ENCODE results near the gene ELMOD3.
"Not testable (repeated sequence)": the region's sequence is repeated elsewhere in the genome, so short reads cannot be mapped to it uniquely, and the experiment has no call there.

Gene ELMOD3

DNA sequence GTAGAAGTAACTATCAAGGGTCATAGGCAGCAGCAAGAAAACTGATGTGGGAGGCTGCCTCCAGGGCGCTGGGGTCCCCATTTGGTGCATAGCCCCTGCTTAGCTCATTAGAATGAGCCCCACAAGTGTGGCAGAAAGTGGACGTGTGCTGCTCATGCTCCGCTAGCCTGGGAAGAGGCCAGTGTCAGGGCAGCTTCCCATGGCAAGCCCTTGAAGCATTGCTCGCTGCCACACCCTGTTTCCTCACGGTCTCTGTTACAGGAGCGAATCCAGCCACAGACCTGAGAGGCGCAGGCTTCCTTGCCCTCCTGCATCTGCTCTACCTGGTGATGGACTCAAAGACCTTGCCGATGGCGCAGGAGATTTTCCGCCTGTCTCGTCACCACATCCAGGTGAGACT is 22.5 kb downstream of the ELMOD3 start:
- DNase-seq: no peak

DNA sequence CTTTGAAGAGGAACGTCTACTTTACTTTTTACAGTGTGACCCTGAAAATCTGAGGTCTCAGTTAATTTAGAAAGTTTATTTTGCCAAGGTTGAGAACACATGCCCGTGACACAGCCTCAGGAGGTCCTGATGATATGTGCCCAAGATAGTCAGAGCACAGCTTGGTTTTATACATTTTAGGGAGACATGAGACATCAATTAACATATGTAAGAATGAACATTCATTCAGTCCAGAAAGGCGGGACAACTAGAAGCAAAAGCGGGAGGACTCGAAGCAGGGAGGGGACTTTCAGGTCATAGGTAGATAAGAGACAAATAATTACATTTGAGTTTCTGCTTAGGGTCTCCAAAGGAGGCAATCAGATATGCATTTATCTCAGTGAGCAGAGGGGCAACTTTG is 23.7 kb downstream of the ELMOD3 start:
- DNase-seq: no peak

DNA sequence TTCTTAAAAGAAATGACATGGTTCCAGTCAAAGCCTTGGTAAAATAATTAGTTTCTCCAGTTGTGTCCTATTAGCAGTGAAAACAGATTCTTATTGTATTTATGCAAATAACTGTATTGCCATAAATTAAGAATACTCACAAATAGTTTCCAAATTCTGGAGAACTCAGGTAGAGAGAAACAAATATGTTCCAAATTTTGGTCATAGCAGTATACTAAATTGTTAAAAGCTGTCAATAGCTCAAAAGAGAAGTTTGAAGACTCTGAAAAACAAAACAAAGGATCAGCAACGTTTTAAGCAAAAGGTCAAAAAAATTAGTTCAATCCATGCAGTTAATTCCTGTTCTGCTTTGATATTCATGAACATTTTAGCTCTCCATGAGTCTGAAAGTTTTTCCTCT is 25.5 kb downstream of the ELMOD3 start:
- no peak for DNase-seq

DNA sequence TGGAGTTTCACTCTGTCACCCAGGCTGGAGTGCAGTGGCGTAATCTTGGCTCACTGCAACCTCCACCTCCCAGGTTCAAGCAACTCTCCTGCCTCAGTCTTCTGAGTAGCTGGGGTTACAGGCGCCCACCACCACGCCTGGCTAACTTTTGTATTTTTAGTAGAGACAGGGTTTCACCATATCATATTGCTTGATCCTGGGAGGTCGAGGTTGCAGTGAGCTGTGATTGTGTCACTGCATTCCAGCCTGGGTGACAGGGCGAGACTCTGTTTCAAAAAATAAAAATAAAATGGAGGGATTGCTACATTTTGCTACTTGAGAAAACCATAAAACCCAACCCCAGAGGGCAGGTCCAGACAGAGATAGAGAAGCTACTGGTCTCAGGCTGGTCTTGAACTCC is 28.6 kb downstream of the ELMOD3 start:
- DNase-seq: not testable (repeated sequence)

DNA sequence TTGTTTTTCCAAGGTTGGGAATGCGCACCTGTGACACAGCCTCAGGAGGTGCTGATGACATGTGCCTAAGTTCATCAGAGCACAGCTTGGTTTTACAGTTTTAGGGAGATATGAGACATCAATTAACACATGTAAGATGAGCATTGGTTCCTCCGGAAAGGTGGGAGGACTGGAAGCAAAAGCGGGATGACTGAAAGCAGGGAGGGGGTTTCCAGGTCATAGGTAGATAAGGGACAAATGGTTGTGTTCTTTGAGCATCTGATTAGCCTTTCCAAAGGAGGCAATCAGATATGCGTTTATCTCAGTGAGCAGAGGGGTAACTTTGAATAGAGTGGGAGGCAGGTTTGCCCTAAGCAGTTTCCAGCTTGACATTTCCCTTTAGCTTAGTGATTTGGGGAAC is 29.3 kb downstream of the ELMOD3 start:
- no peak for DNase-seq

DNA sequence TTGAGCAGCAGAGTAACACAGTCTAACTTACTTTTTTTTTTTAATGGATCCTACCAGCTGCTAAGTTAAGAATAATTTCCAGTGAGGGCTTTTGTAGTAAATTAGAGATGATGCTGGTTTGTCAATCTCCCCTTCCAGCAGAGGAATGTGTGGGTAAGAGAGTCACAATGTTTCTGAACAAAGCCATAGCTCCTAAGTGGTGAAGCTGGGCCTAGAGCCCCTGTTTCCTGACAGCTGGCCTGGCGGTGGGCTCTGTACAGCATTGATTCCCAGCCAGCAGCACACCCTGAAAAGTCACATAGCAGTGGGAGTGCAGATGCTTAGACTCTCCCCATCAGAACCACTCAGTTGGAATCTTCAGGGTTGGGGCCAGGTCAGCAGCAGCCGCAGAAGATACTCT is 31.2 kb downstream of the ELMOD3 start:
- DNase-seq: peak; percentile 12

DNA sequence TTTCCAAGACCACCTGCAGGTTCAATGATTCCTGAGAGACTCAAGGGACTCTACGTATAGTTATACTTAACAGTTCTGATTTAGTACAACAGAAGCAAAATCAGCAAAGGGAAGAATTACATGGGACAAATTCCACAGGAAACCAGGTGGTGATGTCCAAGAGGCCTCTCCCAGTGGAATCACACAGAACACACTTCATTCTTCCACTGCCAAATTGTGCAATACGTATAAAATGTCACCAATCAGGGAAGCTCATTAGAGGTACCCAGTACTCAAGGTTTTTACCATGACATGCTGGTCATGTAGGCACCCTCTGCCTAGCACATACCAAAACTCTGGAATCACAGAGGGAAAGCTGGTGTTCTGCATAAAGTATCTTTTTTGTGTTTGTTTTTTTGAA is 33.2 kb downstream of the ELMOD3 start:
- DNase-seq: no peak

DNA sequence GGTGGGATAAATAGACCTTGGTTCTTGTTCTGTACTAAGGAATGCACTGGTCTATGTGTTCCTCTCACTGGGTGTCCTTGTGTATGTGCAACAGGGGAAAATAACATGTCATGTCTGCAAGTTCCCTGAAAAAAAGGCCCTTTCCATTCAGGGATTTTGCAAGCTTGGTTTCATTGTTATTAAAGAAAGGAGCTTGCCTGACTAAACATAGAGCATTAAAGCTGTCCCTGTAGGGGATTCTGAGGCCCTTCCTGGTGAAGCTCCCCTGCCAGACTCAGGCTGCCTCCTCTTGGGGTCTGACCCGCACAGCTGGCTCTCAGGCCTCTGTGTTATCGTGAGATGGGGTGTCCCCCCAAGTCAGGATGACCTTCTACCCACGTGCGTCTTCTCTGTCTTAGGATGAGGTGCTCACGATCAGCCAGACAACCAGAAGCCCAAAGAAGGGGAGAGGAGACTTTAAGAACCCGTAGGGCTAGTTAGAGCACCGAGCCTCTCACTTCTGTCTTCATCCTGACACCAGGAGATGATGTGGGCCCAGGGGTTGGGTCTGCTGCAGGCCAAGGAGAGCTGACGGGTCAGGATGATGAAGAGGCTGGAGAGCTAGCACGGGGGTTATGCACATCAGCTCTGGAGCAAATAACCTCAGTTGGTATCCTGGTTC is 34.4 kb downstream of the ELMOD3 start:
- DNase-seq: no peak

DNA sequence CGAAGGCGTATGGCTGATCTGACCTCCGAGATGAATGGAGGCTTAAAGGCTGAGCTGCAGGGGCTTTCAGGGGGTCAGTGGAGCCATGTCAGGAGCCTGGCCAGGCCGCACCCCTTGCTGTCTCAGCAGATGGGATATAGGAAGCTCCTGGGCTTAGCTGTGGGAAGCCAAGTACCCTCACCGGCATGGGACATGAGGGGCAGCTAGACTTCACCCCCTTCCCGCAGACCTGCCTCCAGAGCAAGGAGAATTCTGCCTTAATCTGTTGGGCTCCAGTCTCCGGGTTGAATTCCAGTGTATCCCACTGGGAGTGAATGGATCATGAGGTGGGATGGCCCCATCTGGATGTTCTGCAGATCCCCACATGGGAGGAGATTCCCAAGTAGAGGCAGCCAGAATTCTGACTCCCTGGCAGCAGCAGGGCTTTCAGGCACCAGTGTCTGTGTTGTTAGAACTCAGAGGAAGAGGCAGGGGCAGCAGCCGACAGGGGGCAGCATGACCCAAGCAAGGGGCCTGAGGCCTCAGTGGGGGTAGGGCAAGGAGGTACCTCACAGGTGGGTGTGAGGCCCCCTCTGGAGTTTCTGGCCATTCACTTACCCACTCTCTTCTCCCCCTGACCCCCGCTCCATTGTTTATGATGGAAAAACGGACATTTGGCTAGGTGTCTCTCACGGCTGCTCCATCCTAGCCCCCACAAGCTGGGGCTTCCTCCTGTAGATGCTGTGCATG is 36.5 kb downstream of the ELMOD3 start:
- peak; percentile 52 for DNase-seq

DNA sequence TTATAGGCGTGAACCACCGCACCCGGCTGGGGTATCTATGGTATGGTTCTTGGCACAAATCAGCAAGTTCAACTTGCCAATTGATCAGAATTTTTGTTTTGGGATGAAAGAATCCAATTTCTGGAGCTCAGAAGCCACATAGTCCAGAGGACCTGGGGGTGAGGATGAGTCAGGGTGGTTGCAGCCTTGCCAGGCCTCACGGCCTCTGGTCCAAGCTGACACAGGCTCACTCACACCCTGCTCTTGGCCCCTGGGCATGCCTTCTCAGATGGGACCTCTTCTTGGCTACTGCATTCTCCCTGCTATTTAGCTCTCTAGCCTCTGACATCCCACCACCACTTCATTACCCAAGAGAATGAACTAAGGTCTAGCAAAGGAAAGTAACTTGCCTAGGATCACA is 39.3 kb downstream of the ELMOD3 start:
- no peak for DNase-seq

DNA sequence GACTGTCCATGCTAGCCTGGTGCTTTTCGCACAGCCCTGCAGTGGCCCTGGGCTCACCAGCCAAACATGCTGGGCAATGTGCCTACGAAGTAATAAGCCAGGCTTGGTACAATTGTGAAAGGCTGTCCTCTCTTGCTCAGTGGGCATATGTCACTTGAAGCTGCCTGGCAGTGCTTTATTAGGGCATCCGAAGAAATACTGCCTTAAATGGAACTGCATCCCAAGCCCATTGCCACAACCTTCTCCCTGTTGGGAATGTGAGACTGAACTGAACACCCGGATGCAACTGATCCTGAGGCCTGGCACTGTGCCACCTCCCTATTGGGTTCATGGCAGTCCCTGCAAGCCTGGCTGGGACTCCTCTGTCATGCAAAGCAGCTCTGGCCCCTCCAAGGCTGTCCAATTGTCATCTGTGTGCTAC is 39.7 kb downstream of the ELMOD3 start:
- DNase-seq: peak; percentile 36

DNA sequence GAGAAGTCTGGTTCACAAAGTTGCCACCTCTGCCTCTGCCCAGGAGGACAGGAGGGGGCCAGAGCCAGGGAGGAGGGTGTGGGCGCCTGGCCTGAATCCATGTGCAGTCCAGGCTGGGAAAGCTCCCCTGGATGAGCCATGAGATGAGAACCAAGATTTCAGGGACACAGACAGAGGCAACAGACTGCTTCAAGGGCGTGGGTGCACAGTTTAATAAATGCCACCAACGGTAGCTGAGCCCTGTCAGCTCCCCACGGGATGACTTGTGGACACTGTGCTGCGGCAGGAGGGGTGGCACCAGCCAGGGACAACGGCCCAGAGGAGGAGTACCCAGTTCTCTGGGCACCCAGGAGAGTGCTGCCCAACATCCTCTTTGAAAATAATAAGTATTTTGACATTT is 40.4 kb downstream of the ELMOD3 start:
- no peak for DNase-seq

DNA sequence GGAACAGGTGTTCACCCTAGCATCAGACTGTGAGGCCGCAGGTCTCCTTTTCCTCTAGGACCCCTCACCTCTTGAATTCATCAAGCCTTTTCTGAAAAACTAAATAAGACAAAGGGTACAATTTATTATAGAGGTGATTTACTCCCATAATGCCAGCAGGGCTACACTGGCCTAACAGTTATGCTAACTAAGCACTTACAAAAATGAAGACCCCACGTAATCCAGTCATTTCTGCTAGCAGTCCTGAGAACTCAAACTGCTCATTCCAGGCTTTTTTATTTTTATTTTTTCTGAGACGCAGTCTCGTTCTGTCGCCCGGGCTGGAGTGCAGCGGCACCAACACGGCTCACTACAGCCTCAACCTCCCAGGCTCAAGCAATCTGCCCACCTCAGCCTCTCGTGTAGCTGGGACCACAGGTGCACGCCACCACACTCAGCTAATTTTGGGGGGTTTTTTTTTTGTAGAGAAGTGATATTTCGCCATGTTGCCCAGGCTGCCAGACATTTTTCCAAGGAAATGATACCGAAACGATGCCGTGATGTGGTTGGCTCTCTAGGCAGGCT is 41.4 kb downstream of the ELMOD3 start:
- DNase-seq: no peak

DNA sequence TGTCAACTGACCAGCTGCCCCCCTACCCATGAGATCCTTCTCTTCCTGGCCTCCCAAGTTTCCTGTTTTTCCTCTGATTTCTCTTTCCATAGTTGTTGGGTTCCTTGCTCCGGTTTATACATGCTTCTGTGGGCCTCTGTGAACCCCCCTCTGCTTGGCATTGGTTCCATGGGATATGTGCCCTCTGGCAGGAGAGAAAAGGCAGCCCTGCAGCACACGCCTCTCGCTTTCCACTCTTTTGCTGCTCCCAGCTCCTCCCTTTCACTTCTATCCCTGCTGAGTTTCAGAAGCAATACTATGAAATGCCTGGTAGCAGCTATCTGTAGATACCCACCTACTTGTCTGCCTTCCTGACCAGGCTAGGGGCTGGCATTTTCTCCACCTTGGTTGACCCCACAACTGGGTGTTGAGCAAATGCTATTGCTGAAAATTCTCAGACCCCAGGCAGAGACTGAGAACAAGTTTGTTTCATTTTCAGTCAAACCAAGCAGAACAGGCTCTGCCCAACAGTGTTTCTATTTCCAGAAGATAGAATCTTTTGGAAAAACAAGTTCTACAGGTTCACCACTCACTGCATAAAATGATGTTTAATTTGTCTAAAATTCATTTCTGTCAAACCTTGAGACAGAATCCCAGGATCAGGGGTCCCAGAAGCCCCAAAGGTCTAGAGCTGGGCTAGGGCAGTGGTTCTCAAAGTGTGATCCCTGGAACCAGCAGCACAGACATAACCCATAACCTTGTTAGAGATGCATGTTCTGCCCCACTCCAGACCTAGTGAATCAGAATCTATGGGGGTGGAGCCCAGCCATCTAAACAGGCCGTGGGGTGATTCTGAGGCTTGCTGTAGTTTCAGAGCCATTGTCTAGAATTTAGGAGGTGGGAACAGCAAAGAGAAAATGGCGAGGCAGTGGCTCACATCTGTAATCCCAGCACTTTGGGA is 42.2 kb downstream of the ELMOD3 start:
- no peak for DNase-seq

DNA sequence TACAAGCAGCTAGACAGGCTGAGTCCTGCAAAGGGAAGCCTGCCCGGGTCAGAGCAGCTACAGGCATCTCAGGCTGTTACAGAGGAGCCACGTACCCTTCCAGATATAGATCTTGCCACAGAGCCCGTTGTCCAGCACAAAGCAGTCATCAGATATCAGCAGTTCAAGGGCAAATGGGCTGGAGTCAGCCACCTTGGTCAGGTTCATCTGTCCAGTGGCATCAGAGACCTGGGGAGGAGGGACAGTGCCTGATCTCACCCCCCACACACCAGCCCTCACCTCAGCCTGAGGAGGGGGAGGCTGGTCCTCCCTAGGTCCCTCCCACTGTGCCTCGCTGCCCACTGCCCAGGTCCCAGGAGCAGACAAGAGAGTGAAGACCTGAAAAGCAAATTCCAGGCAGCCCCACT is 43.4 kb downstream of the ELMOD3 start:
- no peak for DNase-seq

DNA sequence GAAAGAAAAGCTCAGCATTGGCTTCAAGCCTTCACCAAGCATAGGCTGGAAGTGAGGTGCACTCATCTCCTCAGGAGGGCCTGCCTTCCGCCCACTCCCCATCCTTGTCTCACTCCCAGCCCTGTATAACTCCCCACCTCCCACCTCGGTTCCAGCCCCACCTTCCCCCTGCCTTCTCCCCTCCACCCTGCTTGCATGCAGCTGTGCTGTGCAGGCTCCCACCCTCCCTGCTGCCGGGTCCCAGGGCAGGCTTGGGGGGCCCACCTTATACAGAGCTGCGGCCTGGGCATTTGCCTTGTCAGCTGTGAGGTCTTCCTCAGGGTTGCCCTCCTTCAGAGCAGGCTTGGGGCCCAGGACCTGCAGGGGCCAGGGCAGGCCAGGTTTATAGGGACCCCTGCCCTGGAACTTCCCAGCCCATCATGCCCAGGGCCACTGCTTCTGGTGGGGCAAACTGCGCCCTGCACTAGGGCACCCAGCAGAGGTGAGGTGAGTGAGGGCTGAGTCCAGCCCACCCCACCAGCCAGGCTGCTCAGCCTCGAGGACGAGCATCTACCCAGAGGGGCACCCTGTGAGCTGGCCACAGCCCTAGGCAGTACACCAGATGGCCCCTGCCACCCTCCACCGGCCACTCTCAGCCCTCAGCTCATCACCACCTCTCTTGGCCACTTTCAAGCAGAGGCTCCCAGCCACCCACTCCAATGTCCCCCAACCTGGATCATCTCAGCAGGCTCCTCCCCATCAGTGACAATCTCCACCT is 44.0 kb downstream of the ELMOD3 start:
- no peak for DNase-seq

DNA sequence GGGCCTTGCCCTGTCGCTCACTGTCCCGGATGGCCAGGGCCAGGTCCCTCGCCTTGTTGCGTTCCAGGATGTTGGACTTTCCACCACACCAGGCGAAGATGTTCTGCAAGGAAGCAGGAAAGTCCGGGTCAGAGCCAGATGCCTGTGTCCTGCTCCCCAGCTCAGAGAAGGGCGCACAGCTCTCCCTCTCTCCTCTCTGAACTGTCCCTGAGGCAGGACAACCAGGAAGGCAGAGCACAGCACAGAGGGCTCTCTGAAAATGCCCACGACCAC is 44.5 kb downstream of the ELMOD3 start:
- DNase-seq: no peak

DNA sequence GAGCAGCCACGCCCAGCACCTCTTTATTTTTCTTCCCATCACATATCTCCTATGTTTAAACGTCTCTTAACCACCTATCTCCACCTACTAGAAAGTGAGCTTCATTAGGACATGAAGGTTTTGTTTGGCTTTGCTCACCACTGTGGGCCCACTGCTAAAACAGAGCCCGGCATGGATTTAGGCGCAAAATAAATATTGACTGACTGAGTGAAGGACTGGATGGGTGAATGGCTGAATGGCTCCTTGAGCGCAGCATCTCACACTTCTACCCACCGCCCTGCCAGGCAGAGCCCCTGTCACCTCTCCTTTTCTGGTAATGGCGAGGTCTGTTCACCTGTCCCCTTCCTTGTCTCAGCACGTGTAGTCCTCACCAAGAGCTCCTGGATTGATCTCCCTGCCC is 45.5 kb downstream of the ELMOD3 start:
- no peak for DNase-seq

DNA sequence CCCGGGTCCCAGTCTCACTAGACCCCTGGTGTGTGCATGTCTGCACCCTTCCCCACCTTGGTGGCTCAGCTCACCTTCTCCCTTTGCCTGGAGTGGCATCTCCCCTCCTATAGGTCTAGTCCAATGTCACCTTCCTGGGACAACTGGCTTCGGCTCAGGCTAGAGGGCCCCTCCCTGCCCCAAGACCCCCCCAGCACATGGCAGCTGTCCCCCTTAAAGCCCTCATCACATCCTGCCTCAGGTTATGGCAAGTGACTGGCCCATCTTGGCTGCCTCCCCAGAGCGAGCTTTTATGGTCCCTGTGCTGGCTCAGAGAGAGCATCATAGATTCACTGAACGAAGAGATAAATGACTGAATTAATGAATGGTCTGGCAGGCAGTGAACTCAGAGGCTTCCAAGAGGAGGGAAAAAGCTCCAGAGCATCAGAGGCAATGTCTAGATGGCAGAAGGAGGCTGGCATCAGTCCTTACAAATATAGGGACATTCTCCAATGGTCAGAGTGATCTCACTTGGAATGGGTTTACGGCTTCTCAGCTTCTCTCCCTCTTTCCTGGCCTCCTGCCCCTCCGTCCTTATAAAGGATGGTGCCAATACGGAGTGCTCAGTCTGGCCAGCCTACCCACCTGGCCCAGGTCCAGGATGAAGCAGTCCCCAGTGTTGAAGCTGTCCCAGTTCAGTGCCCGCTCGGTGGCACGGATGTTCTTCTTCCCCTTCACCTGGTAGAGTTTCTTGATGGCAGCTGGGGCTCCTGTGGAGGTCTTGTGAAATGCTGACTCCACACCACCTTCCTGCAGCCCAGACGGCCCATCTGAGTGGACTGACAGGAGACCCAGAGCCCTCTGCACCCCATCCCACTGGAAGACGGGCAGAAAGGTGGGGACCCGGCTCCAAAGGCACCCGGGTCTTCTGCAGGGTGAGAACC is 46.2 kb downstream of the ELMOD3 start:
- no peak for DNase-seq

DNA sequence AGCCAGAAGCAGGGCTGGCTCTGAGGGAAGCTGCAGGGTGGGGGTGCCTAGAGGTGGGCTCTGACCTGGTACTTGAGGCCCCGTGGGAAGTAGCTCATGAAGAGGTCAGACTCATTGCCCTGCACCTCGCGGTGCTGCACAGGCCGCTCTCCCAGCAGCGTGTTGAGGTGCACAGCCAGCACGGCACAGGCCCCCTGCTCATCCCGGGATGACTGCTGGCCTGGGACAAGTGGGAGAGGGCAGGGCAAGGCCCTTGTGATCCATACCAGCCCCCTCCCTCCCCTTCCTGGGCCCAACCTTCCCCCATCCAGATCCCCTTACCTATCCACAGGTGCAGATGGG is 46.9 kb downstream of the ELMOD3 start:
- DNase-seq: no peak

DNA sequence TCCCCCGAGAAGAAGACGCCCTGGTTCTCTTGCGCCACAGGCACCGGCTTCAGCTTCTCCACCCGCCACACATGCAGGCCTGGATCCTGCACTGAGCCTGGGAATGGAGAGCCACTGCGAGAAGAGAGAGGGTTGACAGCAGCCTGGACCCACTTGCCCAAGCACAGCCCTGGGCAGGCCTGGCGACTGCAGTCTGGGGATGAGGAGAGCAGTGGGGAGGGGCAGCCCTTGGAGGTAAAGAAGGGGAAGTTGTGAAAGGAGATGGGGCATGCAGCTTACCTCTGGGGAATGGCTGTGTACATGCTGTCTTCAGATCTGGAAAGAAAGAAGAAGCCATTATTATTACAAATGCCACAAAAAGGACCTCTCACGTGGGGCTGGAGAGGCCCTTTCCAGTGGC is 47.3 kb downstream of the ELMOD3 start:
- DNase-seq: no peak

All from NCI-H1694 (cell line).